ENCODE measurements around the gene COL21A1.

DNA sequence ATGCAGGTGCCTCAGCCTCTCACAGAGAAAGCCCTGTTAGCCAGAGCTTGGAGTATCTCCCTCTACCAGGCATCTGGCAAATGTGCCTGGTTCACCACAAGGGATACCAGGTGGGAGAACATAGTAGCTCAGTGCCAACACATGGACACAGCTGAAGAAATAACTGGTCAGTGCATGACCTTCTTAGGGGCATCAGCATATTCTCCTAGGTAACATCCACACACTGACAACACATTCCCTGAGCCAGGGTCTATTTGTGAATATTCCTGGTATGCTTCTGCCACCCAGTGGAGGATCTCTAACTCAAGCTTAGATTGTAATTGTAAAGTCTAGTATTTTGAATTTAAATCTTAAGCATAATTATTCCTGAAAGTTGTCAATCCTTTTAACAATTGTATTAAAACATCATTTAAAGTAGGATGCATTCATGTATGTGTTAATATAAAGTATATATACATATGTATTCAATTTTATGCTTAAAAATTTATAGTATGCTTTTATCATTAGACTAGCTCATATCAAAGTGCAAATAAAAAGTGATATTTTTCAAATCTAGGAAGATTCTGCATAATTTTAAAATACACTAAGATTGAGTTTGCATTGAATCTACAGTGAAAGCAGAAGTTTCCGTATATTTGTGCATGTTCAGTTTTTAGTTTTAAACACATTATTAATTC, 45.3 kb upstream of the COL21A1 start:
- TF ChIP-seq, protein P1, sequence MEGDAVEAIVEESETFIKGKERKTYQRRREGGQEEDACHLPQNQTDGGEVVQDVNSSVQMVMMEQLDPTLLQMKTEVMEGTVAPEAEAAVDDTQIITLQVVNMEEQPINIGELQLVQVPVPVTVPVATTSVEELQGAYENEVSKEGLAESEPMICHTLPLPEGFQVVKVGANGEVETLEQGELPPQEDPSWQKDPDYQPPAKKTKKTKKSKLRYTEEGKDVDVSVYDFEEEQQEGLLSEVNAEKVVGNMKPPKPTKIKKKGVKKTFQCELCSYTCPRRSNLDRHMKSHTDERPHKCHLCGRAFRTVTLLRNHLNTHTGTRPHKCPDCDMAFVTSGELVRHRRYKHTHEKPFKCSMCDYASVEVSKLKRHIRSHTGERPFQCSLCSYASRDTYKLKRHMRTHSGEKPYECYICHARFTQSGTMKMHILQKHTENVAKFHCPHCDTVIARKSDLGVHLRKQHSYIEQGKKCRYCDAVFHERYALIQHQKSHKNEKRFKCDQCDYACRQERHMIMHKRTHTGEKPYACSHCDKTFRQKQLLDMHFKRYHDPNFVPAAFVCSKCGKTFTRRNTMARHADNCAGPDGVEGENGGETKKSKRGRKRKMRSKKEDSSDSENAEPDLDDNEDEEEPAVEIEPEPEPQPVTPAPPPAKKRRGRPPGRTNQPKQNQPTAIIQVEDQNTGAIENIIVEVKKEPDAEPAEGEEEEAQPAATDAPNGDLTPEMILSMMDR (IDR thresholded peaks at IDR 0.05) = peak; percentile 60 to 79 (median 62)
- no peak for TF ChIP-seq POLR2A (IDR thresholded peaks at IDR 0.05)

Data from uterus (tissue), 2 donors.